Measurements from ENCODE around the gene TMEM237.

DNA sequence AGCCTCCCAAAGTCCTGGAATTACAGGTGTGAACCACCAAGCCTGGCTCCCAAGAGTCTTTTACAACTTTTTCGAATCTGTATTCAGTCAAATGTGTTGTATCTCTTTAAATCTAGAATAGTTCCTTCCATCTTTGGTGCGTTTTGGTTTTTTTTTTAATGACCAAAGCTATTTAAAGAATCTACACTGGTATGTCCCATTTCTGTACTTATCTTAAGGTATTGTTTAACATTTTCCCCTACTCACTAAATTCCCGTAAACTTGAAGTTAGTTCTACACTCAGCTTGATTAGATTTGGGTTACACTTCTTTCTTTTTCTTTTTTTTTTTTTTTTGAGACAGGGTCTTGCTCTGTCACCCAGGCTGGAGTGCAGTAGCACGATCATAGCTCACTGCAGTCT, 63.8 kb downstream of the TMEM237 start:
- TF ChIP-seq POLR2AphosphoS5 (IDR thresholded peaks at IDR 0.05; ENCODE audit: low read depth, low read length) (no peak), SIN3A (IDR thresholded peaks at IDR 0.05; ENCODE audit: borderline replicate concordance, insufficient read depth, low read length) (no peak)
